Measurements from ENCODE around the gene PRX.

Gene PRX

DNA sequence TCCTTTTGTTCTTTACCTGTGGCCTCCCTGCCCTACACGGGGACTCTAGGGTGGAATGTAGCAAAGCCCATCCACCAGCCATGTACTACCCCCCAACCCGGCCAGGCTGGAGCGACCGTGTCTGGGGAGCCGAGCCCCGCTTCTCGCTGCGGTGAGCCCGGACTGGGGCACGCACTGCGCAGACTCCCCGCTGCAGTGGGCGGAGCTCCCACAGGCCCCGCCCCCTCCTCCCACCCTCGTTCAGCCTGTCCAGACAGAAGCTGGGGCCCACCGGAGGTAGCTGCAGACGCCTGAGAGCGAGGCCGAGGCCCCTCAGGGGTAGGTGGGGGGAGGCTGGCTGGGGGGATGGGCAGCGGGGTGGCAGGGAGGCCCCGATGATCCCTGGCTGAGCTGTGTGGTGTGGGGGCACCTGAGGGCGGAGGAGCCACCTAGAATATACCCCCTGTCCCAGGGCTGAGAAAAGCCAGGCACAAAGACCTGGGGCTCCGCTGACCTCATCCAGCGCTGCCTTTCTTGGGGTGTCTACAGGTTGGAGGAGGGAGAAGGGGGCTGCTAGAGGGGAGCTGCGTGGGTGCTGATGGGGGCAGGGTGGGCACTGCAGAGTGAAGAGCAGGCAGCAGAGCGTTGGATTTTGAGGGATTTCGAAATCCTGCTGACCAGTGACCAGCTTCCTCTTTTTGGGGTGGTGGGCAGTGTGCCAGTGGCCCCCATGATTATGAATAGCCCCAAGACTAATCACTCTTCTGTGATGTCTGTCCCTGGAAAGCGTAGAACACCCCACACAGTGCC lies 47.4 kb downstream of the PRX start:
- Histone ChIP-seq H3K4me3 (ENCODE audit: low read depth in 1 of 2, low read length in 2 of 2) (peak overlapping the region; percentile 53 to 54), H3K4me1 (ENCODE audit: control insufficient read depth in 1 of 2, insufficient read depth in 2 of 2, low read length in 2 of 2) (peaks cover 0 to 3% of the 10 kb centered on the region in 2 donors), H3K27ac (ENCODE audit: low read depth, low read length) (no peak overlapping the region), H3K27me3 (ENCODE audit: control insufficient read depth in 1 of 2, insufficient read depth in 2 of 2, low read length in 2 of 2) (no peaks in the 10 kb centered on the region), H3K36me3 (ENCODE audit: control insufficient read depth in 1 of 2, insufficient read depth in 2 of 2, low read length in 2 of 2) (peaks cover 0 to 20% of the 10 kb centered on the region in 2 donors), H3K9me3 (ENCODE audit: control insufficient read depth in 1 of 2, low read length in 2 of 2) (no peaks in the 10 kb centered on the region), H3K9ac (ENCODE audit: low read depth in 1 of 2, low read length in 2 of 2) (peak overlapping the region in 1 of 2 donors; percentile 29)

DNA sequence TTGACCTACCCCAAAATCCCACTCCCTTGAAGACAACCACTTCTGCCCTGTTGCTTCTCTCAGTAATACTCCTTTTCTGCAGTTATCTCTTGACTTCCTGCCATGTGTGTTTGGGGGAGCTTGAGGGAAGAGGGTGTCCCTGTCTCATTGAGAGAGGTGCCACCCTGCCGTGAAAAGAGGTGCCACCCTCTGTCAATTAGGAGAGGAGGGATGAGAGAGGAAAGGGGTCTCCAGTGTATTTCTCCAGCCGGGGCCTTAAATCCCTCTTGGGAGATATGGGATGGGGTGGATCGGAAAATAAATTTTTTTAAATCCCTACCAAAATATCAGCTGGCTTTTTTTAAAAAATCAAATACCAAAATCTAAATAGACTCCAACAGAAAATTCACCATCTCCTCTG lies 48.2 kb downstream of the PRX start:
- Histone ChIP-seq H3K4me1 (ENCODE audit: control insufficient read depth in 1 of 2, insufficient read depth in 2 of 2, low read length in 2 of 2) (no peaks in the 10 kb centered on the region), H3K27ac (ENCODE audit: low read depth, low read length) (no peak overlapping the region)

DNA sequence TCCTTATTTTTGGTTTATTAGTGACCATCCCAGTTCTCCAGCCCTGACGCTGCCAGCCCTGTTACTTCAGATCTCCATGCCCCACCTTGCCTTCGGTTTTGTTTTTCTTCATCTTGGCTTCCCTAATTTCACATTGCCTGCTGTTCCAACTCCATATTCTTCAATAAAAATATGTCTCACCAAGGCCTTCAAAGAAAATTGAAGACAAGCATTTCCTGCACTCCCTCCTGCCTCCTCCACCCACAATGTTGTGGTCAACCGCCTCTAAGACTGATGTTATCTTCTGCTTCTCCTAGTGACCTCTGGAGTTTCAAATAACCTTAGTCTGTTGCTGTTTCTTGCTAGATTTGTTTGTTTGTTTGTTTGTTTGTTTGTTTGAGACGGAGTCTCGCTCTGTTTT lies 50.1 kb downstream of the PRX start:
- Histone ChIP-seq H3K36me3 (ENCODE audit: control insufficient read depth in 1 of 2, insufficient read depth in 2 of 2, low read length in 2 of 2) (peaks cover 0 to 10% of the 10 kb centered on the region in 2 donors), H3K9me3 (ENCODE audit: control insufficient read depth in 1 of 2, low read length in 2 of 2) (no peaks in the 10 kb centered on the region), H3K4me1 (ENCODE audit: control insufficient read depth in 1 of 2, insufficient read depth in 2 of 2, low read length in 2 of 2) (no peaks in the 10 kb centered on the region), H3K9ac (ENCODE audit: low read depth in 1 of 2, low read length in 2 of 2) (no peak overlapping the region), H3K27ac (ENCODE audit: low read depth, low read length) (no peak overlapping the region), H3K27me3 (ENCODE audit: control insufficient read depth in 1 of 2, insufficient read depth in 2 of 2, low read length in 2 of 2) (no peaks in the 10 kb centered on the region), H3K4me3 (ENCODE audit: low read depth in 1 of 2, low read length in 2 of 2) (no peak overlapping the region)

More for the DNA sequence above, 48.2 kb downstream of the PRX start:
- Histone ChIP-seq H3K9ac (ENCODE audit: low read depth in 1 of 2, low read length in 2 of 2) (peak overlapping the region in 1 of 2 donors; percentile 29), H3K36me3 (ENCODE audit: control insufficient read depth in 1 of 2, insufficient read depth in 2 of 2, low read length in 2 of 2) (peaks cover 0 to 18% of the 10 kb centered on the region in 2 donors), H3K4me3 (ENCODE audit: low read depth in 1 of 2, low read length in 2 of 2) (peak overlapping the region in 1 of 2 donors; percentile 54), H3K9me3 (ENCODE audit: control insufficient read depth in 1 of 2, low read length in 2 of 2) (no peaks in the 10 kb centered on the region), H3K27me3 (ENCODE audit: control insufficient read depth in 1 of 2, insufficient read depth in 2 of 2, low read length in 2 of 2) (no peaks in the 10 kb centered on the region)

- Histone ChIP-seq H3K36me3 (ENCODE audit: control insufficient read depth in 1 of 2, insufficient read depth in 2 of 2, low read length in 2 of 2) (peaks cover 0 to 5% of the 10 kb centered on the region in 2 donors), H3K27ac (ENCODE audit: low read depth, low read length) (no peak overlapping the region), H3K9me3 (ENCODE audit: control insufficient read depth in 1 of 2, low read length in 2 of 2) (no peaks in the 10 kb centered on the region), H3K27me3 (ENCODE audit: control insufficient read depth in 1 of 2, insufficient read depth in 2 of 2, low read length in 2 of 2) (no peaks in the 10 kb centered on the region), H3K9ac (ENCODE audit: low read depth in 1 of 2, low read length in 2 of 2) (no peak overlapping the region), H3K4me1 (ENCODE audit: control insufficient read depth in 1 of 2, insufficient read depth in 2 of 2, low read length in 2 of 2) (no peaks in the 10 kb centered on the region), H3K4me3 (ENCODE audit: low read depth in 1 of 2, low read length in 2 of 2) (no peak overlapping the region)
These were observed 51.0 kb downstream of the PRX start for GRCh38 chr19:40362160-40362559.

- Histone ChIP-seq H3K36me3 (ENCODE audit: control insufficient read depth in 1 of 2, insufficient read depth in 2 of 2, low read length in 2 of 2) (no peaks in the 10 kb centered on the region), H3K4me3 (ENCODE audit: low read depth in 1 of 2, low read length in 2 of 2) (no peak overlapping the region), H3K9ac (ENCODE audit: low read depth in 1 of 2, low read length in 2 of 2) (no peak overlapping the region), H3K4me1 (ENCODE audit: control insufficient read depth in 1 of 2, insufficient read depth in 2 of 2, low read length in 2 of 2) (no peaks in the 10 kb centered on the region), H3K9me3 (ENCODE audit: control insufficient read depth in 1 of 2, low read length in 2 of 2) (no peaks in the 10 kb centered on the region), H3K27me3 (ENCODE audit: control insufficient read depth in 1 of 2, insufficient read depth in 2 of 2, low read length in 2 of 2) (no peaks in the 10 kb centered on the region), H3K27ac (ENCODE audit: low read depth, low read length) (no peak overlapping the region)
These were observed 52.4 kb downstream of the PRX start for GRCh38 chr19:40360708-40361241.

- no peak overlapping the region for H3K4me3 ChIP-seq (ENCODE audit: low read depth in 1 of 2, low read length in 2 of 2)
- H3K27ac ChIP-seq (ENCODE audit: low read depth, low read length), result no peak overlapping the region
- no peaks in the 10 kb centered on the region for H3K36me3 ChIP-seq (ENCODE audit: control insufficient read depth in 1 of 2, insufficient read depth in 2 of 2, low read length in 2 of 2)
- no peaks in the 10 kb centered on the region for H3K4me1 ChIP-seq (ENCODE audit: control insufficient read depth in 1 of 2, insufficient read depth in 2 of 2, low read length in 2 of 2)
- H3K9ac ChIP-seq (ENCODE audit: low read depth in 1 of 2, low read length in 2 of 2), result no peak overlapping the region
- H3K27me3 ChIP-seq (ENCODE audit: control insufficient read depth in 1 of 2, insufficient read depth in 2 of 2, low read length in 2 of 2), result no peaks in the 10 kb centered on the region
- no peaks in the 10 kb centered on the region for H3K9me3 ChIP-seq (ENCODE audit: control insufficient read depth in 1 of 2, low read length in 2 of 2)
These were observed 53.0 kb downstream of the PRX start for GRCh38 chr19:40360020-40360707.

GRCh38 chr19:40358773-40359172 lies 54.4 kb downstream of the PRX start:
- no peaks in the 10 kb centered on the region for H3K9me3 ChIP-seq (ENCODE audit: control insufficient read depth in 1 of 2, low read length in 2 of 2)
- no peak overlapping the region for H3K27ac ChIP-seq (ENCODE audit: low read depth, low read length)

DNA sequence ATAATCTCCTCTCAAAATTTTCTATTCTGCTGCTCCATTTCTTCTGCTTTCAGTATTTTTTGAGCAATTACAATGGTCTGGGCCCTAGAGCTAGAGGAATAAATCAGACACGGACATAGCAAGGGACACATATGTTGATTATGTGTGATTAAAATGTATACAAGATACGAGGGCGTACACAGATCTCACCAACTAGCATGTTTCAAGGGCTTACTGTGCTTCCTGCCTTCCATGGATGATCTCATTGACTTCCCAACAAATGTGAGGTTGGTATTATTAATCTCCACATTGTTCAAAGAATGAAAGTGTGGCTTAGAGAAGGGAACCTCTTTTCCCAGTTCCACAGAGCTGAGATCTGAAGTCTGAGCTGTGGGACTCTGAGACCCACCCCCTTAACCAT lies 55.5 kb downstream of the PRX start:
- Histone ChIP-seq H3K4me3 (ENCODE audit: low read depth in 1 of 2, low read length in 2 of 2) (no peak overlapping the region), H3K4me1 (ENCODE audit: control insufficient read depth in 1 of 2, insufficient read depth in 2 of 2, low read length in 2 of 2) (no peaks in the 10 kb centered on the region), H3K9me3 (ENCODE audit: control insufficient read depth in 1 of 2, low read length in 2 of 2) (no peaks in the 10 kb centered on the region), H3K27ac (ENCODE audit: low read depth, low read length) (no peak overlapping the region), H3K36me3 (ENCODE audit: control insufficient read depth in 1 of 2, insufficient read depth in 2 of 2, low read length in 2 of 2) (no peaks in the 10 kb centered on the region), H3K9ac (ENCODE audit: low read depth in 1 of 2, low read length in 2 of 2) (no peak overlapping the region), H3K27me3 (ENCODE audit: control insufficient read depth in 1 of 2, insufficient read depth in 2 of 2, low read length in 2 of 2) (no peaks in the 10 kb centered on the region)

More at GRCh38 chr19:40358773-40359172, 54.4 kb downstream of the PRX start:
- H3K36me3 ChIP-seq (ENCODE audit: control insufficient read depth in 1 of 2, insufficient read depth in 2 of 2, low read length in 2 of 2), result no peaks in the 10 kb centered on the region
- H3K4me3 ChIP-seq (ENCODE audit: low read depth in 1 of 2, low read length in 2 of 2), result no peak overlapping the region
- H3K4me1 ChIP-seq (ENCODE audit: control insufficient read depth in 1 of 2, insufficient read depth in 2 of 2, low read length in 2 of 2), result no peaks in the 10 kb centered on the region
- H3K27me3 ChIP-seq (ENCODE audit: control insufficient read depth in 1 of 2, insufficient read depth in 2 of 2, low read length in 2 of 2), result no peaks in the 10 kb centered on the region
- H3K9ac ChIP-seq (ENCODE audit: low read depth in 1 of 2, low read length in 2 of 2), result no peak overlapping the region

DNA sequence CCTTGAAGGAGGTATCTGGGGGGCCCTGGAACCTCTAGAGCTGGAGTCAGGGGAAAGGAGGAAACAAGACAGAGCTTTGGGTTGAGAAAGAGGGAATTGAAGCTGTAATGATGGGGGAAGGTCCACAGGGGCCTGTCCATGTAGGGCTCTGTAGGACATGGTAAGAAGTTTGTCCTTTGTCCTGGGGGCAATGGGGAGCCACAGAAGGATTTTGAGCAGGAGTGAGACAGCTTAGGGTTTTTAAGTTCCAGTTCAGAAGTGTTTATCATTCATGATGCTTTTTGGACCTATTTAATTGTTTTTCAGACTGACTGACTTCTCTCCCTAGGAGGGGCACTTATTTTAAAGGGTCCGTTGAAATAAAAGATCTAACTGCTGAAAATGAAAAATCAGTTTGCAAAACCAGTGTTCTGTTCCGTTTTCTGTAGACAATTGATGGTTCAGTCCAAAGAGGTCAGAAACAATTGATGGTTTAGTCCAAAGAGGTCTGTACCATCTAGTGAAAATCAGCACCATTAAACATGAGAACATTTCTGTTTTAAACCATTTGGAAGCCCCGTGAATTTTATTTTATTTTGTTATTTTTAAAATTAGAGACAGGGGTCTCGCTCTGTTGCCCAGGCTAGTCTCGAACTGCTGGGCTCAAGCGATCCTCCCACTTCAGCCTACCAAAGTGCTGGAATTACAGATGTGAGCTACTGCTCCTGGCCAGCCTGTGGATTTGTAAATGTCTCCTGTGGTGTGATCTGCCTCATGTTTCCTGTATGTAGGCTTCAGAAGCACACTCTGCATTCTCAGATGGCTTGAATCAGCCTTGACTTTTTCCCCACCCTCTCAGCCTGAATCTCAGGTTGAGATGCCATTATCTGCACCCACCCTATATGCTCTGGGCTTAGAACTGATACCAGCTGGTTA lies 56.2 kb downstream of the PRX start:
- H3K27me3 ChIP-seq (ENCODE audit: control insufficient read depth in 1 of 2, insufficient read depth in 2 of 2, low read length in 2 of 2), result no peaks in the 10 kb centered on the region
- H3K9me3 ChIP-seq (ENCODE audit: control insufficient read depth in 1 of 2, low read length in 2 of 2), result no peaks in the 10 kb centered on the region
- H3K36me3 ChIP-seq (ENCODE audit: control insufficient read depth in 1 of 2, insufficient read depth in 2 of 2, low read length in 2 of 2), result no peaks in the 10 kb centered on the region
- no peak overlapping the region for H3K9ac ChIP-seq (ENCODE audit: low read depth in 1 of 2, low read length in 2 of 2)
- no peak overlapping the region for H3K4me3 ChIP-seq (ENCODE audit: low read depth in 1 of 2, low read length in 2 of 2)
- H3K27ac ChIP-seq (ENCODE audit: low read depth, low read length), result no peak overlapping the region
- H3K4me1 ChIP-seq (ENCODE audit: control insufficient read depth in 1 of 2, insufficient read depth in 2 of 2, low read length in 2 of 2), result no peaks in the 10 kb centered on the region
